ENCODE measurements around the gene PROC.

Gene PROC

GRCh38 chr2:127418300-127419111, at the start of gene PROC:
Gene PROC (plus strand): TSS chr2:127418427. CDS start chr2:127419943, 1,516 bp downstream.
- peaks cover 0 to 18% of the 10 kb centered on the region in 2 donors for H3K4me1 ChIP-seq (ENCODE audit: control insufficient read depth in 1 of 2, insufficient read depth in 2 of 2, low read length in 2 of 2)

DNA sequence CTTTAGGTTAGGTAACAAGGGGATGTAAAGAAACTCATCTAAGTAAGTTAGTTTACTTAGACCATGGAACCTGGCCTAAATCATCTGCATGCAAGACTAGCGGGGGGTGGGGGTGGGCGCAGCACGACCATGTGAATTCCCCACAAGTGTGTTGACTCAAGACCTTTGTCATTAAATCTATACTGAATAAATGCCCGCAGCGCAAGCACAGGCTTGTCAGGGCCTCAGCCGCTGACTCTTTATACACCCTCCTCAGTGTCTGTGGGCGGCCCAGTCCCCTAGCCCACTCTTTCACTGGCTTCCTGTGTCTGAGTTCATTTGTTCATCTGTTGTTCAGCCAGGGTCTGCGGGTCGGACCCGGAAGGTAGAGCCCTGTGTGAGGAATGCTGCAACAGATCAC, 48.2 kb upstream of the PROC start:
- Histone ChIP-seq H3K27ac (ENCODE audit: low read length) (no peak overlapping the region), H3K27me3 (ENCODE audit: low read depth, low read length) (no peaks in the 10 kb centered on the region), H3K9me3 (ENCODE audit: control insufficient read depth in 1 of 2, low read length in 2 of 2) (peaks cover 0 to 5% of the 10 kb centered on the region in 2 donors), H3K4me3 (ENCODE audit: low read depth in 1 of 2, low read length in 2 of 2) (no peak overlapping the region), H3K36me3 (ENCODE audit: control insufficient read depth in 1 of 2, insufficient read depth in 2 of 2, low read length in 2 of 2) (no peaks in the 10 kb centered on the region), H3K4me1 (ENCODE audit: control insufficient read depth in 1 of 2, insufficient read depth in 2 of 2, low read length in 2 of 2) (peaks cover 0 to 3% of the 10 kb centered on the region in 2 donors)

More at GRCh38 chr2:127418300-127419111, at the start of gene PROC:
- H3K36me3 ChIP-seq (ENCODE audit: control insufficient read depth in 1 of 2, insufficient read depth in 2 of 2, low read length in 2 of 2): no peaks in the 10 kb centered on the region
- H3K4me3 ChIP-seq (ENCODE audit: low read depth in 1 of 2, low read length in 2 of 2): no peak within 1 kb of the TSS
- H3K9me3 ChIP-seq (ENCODE audit: control insufficient read depth in 1 of 2, low read length in 2 of 2): no peaks in the 10 kb centered on the region
- H3K27me3 ChIP-seq (ENCODE audit: low read depth, low read length): peaks cover 15% of the 10 kb centered on the region
- H3K27ac ChIP-seq (ENCODE audit: low read length): no peak within 1 kb of the TSS

DNA sequence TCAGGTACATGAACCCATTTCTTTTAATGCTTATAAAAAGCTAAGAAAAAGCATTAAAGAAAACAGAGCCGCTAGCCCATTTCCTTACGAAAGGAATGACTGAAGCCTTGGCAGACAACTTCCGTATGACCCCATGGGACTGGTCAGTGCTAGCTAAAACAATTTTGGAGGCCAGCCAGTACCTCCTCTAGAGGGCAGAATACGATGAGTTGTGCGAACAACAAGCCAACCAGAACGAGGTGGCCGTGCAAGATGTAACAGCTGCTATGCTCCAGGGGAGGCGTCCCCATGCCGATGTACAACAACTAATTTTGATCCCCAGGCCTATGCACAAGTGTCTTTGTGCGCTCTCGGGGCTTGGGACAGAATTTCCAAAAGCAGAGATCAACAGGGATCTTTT, 47.2 kb upstream of the PROC start:
- H3K27ac ChIP-seq (ENCODE audit: low read length): no peak overlapping the region
- H3K4me1 ChIP-seq (ENCODE audit: control insufficient read depth in 1 of 2, insufficient read depth in 2 of 2, low read length in 2 of 2): peaks cover 0 to 4% of the 10 kb centered on the region in 2 donors
- H3K4me3 ChIP-seq (ENCODE audit: low read depth in 1 of 2, low read length in 2 of 2): no peak overlapping the region
- no peaks in the 10 kb centered on the region for H3K27me3 ChIP-seq (ENCODE audit: low read depth, low read length)
- no peaks in the 10 kb centered on the region for H3K36me3 ChIP-seq (ENCODE audit: control insufficient read depth in 1 of 2, insufficient read depth in 2 of 2, low read length in 2 of 2)
- H3K9me3 ChIP-seq (ENCODE audit: control insufficient read depth in 1 of 2, low read length in 2 of 2): peaks cover 0 to 5% of the 10 kb centered on the region in 2 donors

DNA sequence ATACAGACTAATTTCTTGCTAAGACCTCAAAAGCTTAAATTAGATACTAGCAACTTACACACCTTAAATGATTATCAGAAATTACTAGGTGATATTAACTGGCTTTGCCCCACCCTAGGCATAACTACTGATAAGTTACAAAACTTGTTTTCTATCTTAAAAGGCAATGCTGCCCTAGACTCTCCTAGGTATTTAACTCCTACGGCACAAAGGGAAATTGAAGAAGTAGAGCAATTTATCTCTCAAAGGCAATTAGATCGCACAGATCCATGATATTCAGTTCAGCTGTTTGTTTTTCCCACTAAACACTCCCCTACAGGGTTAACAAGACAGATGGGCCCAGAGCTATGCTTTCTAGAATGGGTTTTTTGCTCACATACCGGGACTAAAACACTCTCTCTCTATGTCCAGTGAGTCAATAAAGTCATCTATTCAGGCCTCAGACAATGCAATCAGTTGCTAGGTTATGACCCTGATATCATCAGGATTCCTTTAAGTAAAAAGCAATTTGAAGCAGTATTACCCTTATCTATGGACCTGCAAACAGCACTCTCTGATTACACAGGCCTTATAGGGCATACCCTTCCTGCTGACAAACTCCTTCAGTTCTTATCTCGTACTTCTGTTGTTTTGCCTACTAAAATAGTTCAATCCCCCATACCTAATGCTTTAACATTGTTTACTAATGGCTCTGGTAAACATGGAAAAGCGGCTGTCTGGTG, 44.7 kb upstream of the PROC start:
- H3K27me3 ChIP-seq (ENCODE audit: low read depth, low read length): no peaks in the 10 kb centered on the region
- H3K4me3 ChIP-seq (ENCODE audit: low read depth in 1 of 2, low read length in 2 of 2): no peak overlapping the region

DNA sequence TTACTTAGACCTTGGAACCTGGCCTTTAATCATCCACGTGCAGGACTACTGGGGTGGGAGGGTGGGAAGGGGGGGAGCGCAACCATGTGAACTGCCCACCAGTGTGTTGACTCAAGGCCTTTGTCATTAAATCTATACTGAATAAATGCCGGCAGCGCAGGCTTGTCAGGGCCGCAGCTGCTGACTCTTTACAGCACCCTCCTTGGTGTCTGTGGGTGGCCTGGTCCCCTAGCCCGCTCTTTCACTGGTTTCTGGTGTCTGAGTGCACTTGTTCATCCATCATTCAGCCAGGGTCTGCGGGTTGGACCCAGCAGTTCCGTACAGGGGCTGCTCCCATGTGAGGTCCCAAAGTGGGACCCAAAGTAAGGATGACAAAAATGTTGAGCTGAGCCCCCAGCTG, 42.0 kb upstream of the PROC start:
- Histone ChIP-seq H3K9me3 (ENCODE audit: control insufficient read depth in 1 of 2, low read length in 2 of 2) (peaks cover 0 to 5% of the 10 kb centered on the region in 2 donors), H3K4me1 (ENCODE audit: control insufficient read depth in 1 of 2, insufficient read depth in 2 of 2, low read length in 2 of 2) (peaks cover 0 to 10% of the 10 kb centered on the region in 2 donors), H3K4me3 (ENCODE audit: low read depth in 1 of 2, low read length in 2 of 2) (no peak overlapping the region), H3K27me3 (ENCODE audit: low read depth, low read length) (no peaks in the 10 kb centered on the region), H3K27ac (ENCODE audit: low read length) (no peak overlapping the region), H3K36me3 (ENCODE audit: control insufficient read depth in 1 of 2, insufficient read depth in 2 of 2, low read length in 2 of 2) (no peaks in the 10 kb centered on the region)

More for the DNA sequence above, 44.7 kb upstream of the PROC start:
- Histone ChIP-seq H3K27ac (ENCODE audit: low read length) (no peak overlapping the region), H3K4me1 (ENCODE audit: control insufficient read depth in 1 of 2, insufficient read depth in 2 of 2, low read length in 2 of 2) (peaks cover 0 to 4% of the 10 kb centered on the region in 2 donors), H3K9me3 (ENCODE audit: control insufficient read depth in 1 of 2, low read length in 2 of 2) (peaks cover 0 to 5% of the 10 kb centered on the region in 2 donors), H3K36me3 (ENCODE audit: control insufficient read depth in 1 of 2, insufficient read depth in 2 of 2, low read length in 2 of 2) (no peaks in the 10 kb centered on the region)

GRCh38 chr2:127377262-127377661, 41.0 kb upstream of the PROC start:
- Histone ChIP-seq H3K9me3 (ENCODE audit: control insufficient read depth in 1 of 2, low read length in 2 of 2) (peaks cover 0 to 5% of the 10 kb centered on the region in 2 donors), H3K27me3 (ENCODE audit: low read depth, low read length) (no peaks in the 10 kb centered on the region), H3K4me3 (ENCODE audit: low read depth in 1 of 2, low read length in 2 of 2) (no peak overlapping the region), H3K27ac (ENCODE audit: low read length) (no peak overlapping the region), H3K4me1 (ENCODE audit: control insufficient read depth in 1 of 2, insufficient read depth in 2 of 2, low read length in 2 of 2) (peaks cover 0 to 15% of the 10 kb centered on the region in 2 donors), H3K36me3 (ENCODE audit: control insufficient read depth in 1 of 2, insufficient read depth in 2 of 2, low read length in 2 of 2) (no peaks in the 10 kb centered on the region)

- peaks cover 0 to 20% of the 10 kb centered on the region in 2 donors for H3K4me1 ChIP-seq (ENCODE audit: control insufficient read depth in 1 of 2, insufficient read depth in 2 of 2, low read length in 2 of 2)
- no peaks in the 10 kb centered on the region for H3K27me3 ChIP-seq (ENCODE audit: low read depth, low read length)
- H3K4me3 ChIP-seq (ENCODE audit: low read depth in 1 of 2, low read length in 2 of 2): no peak overlapping the region
- H3K27ac ChIP-seq (ENCODE audit: low read length): no peak overlapping the region
- H3K36me3 ChIP-seq (ENCODE audit: control insufficient read depth in 1 of 2, insufficient read depth in 2 of 2, low read length in 2 of 2): no peaks in the 10 kb centered on the region
- H3K9me3 ChIP-seq (ENCODE audit: control insufficient read depth in 1 of 2, low read length in 2 of 2): peaks cover 0 to under 1% of the 10 kb centered on the region in 2 donors
These were observed 39.5 kb upstream of the PROC start for GRCh38 chr2:127378720-127379119.

GRCh38 chr2:127379712-127380355, 38.4 kb upstream of the PROC start:
- no peak overlapping the region for H3K4me3 ChIP-seq (ENCODE audit: low read depth in 1 of 2, low read length in 2 of 2)
- H3K27me3 ChIP-seq (ENCODE audit: low read depth, low read length): no peaks in the 10 kb centered on the region
- H3K36me3 ChIP-seq (ENCODE audit: control insufficient read depth in 1 of 2, insufficient read depth in 2 of 2, low read length in 2 of 2): no peaks in the 10 kb centered on the region
- no peaks in the 10 kb centered on the region for H3K9me3 ChIP-seq (ENCODE audit: control insufficient read depth in 1 of 2, low read length in 2 of 2)
- peaks cover 0 to 20% of the 10 kb centered on the region in 2 donors for H3K4me1 ChIP-seq (ENCODE audit: control insufficient read depth in 1 of 2, insufficient read depth in 2 of 2, low read length in 2 of 2)
- no peak overlapping the region for H3K27ac ChIP-seq (ENCODE audit: low read length)

- Histone ChIP-seq H3K27ac (ENCODE audit: low read length) (no peak overlapping the region), H3K27me3 (ENCODE audit: low read depth, low read length) (no peaks in the 10 kb centered on the region), H3K4me3 (ENCODE audit: low read depth in 1 of 2, low read length in 2 of 2) (no peak overlapping the region), H3K4me1 (ENCODE audit: control insufficient read depth in 1 of 2, insufficient read depth in 2 of 2, low read length in 2 of 2) (peaks cover 8 to 29% of the 10 kb centered on the region in 2 donors), H3K9me3 (ENCODE audit: control insufficient read depth in 1 of 2, low read length in 2 of 2) (no peaks in the 10 kb centered on the region), H3K36me3 (ENCODE audit: control insufficient read depth in 1 of 2, insufficient read depth in 2 of 2, low read length in 2 of 2) (no peaks in the 10 kb centered on the region)
These were observed 36.5 kb upstream of the PROC start for GRCh38 chr2:127381762-127382161.

- H3K27ac ChIP-seq (ENCODE audit: low read length): no peak overlapping the region
- no peaks in the 10 kb centered on the region for H3K9me3 ChIP-seq (ENCODE audit: control insufficient read depth in 1 of 2, low read length in 2 of 2)
- H3K36me3 ChIP-seq (ENCODE audit: control insufficient read depth in 1 of 2, insufficient read depth in 2 of 2, low read length in 2 of 2): peaks cover 0 to 5% of the 10 kb centered on the region in 2 donors
- H3K27me3 ChIP-seq (ENCODE audit: low read depth, low read length): no peaks in the 10 kb centered on the region
- H3K4me1 ChIP-seq (ENCODE audit: control insufficient read depth in 1 of 2, insufficient read depth in 2 of 2, low read length in 2 of 2): peaks cover 8 to 29% of the 10 kb centered on the region in 2 donors
- H3K4me3 ChIP-seq (ENCODE audit: low read depth in 1 of 2, low read length in 2 of 2): no peak overlapping the region
These were observed 35.4 kb upstream of the PROC start for GRCh38 chr2:127382831-127383230.

GRCh38 chr2:127384529-127384928, 33.7 kb upstream of the PROC start:
- no peaks in the 10 kb centered on the region for H3K9me3 ChIP-seq (ENCODE audit: control insufficient read depth in 1 of 2, low read length in 2 of 2)
- no peaks in the 10 kb centered on the region for H3K27me3 ChIP-seq (ENCODE audit: low read depth, low read length)
- peaks cover 0 to 5% of the 10 kb centered on the region in 2 donors for H3K36me3 ChIP-seq (ENCODE audit: control insufficient read depth in 1 of 2, insufficient read depth in 2 of 2, low read length in 2 of 2)
- no peak overlapping the region for H3K4me3 ChIP-seq (ENCODE audit: low read depth in 1 of 2, low read length in 2 of 2)
- no peak overlapping the region for H3K27ac ChIP-seq (ENCODE audit: low read length)
- H3K4me1 ChIP-seq (ENCODE audit: control insufficient read depth in 1 of 2, insufficient read depth in 2 of 2, low read length in 2 of 2): peaks cover 16 to 29% of the 10 kb centered on the region in 2 donors
